Left ventricle myocardium inferior (tissue), 1 donor: Measurements from ENCODE around the gene RGS17. TPM values are rescaled to one million over a fixed set of nuclear protein-coding genes. Genes with fewer than 3 reads are reported as not detected.

Source experiments
- DNase-seq: peaks from one replicate; pipeline ENCODE4 v3.0.0-alpha.2; 2020
- H3K27ac ChIP-seq: fragments of 200-600 bp; replicated peaks from 2 replicates; pipeline ENCODE4 v1.8.0; 2021
- H3K27me3 ChIP-seq: fragments of 200-600 bp; 2 replicates; pipeline ENCODE4 v1.8.0; 2021; ENCODE audit warnings: low read depth
- H3K36me3 ChIP-seq: fragments of 200-600 bp; 2 replicates; pipeline ENCODE4 v1.8.0; 2021
- H3K4me1 ChIP-seq: fragments of 200-600 bp; 2 replicates; pipeline ENCODE4 v1.8.0; 2021
- H3K4me3 ChIP-seq: fragments of 200-600 bp; 2 replicates; pipeline ENCODE4 v1.8.0; 2021; ENCODE audit warnings: mild to moderate bottlenecking, moderate library complexity
- H3K9me3 ChIP-seq: fragments of 200-600 bp; replicated peaks from 2 replicates; pipeline ENCODE4 v1.8.0; 2021
- CTCF ChIP-seq: fragments of 200-600 bp; IDR thresholded peaks from 2 replicates; pipeline ENCODE4 v1.8.0; 2021; ENCODE audit warnings: antibody characterized with exemption, mild to moderate bottlenecking, borderline replicate concordance
- intact Hi-C: fragments of 100-400 bp; cut with micrococcal nuclease; formaldehyde crosslinking; loops from one replicate; pipeline ENCODE4 v1.11.0; 2022
- total RNA-seq: library from RNA; stranded (reverse); fragmentation: NEBNext Ultra II Directional; extraction: Animal tissue kit (Norgen Biotek cat#: 25700); gene quantifications from one replicate; pipeline ENCODE4 v1.2.1, GENCODE V29; 2021
- donor health status: DM: no; HTN: yes; CAD: no; lungs with severe emphysema.

Gene RGS17
- total RNA-seq, 1 donor from 2014 or later = 0.16 TPM

DNA sequence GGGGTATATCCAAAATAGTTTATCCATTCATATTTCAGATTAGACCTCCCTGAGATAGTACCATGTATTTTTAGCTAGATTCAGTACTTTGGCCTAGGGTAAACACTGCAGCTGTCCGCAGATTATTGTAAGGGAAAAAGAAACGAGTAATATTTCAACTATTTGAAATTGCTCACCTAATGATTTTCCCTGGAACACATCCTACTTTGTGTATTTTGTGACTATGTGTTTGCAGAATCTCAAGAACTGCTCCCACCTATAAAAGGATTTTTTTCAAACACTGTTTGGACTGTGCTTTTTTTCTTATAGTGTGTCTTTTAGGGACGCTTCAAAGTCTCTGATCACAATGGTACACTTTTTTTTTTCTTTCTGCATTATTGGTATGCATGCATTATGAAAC, 42.3 kb downstream of the RGS17 start:
- Histone ChIP-seq H3K27ac (no peak overlapping the region), H3K27me3 (no peaks in the 10 kb centered on the region), H3K4me3 (no peak overlapping the region), H3K4me1 (no peaks in the 10 kb centered on the region), H3K36me3 (no peaks in the 10 kb centered on the region), H3K9me3 (no peaks in the 10 kb centered on the region)
- DNase-seq = no peak
- intact Hi-C loops = no loop called here
- TF ChIP-seq CTCF = no peak

GRCh38 chr6:153087436-153087835, 43.6 kb downstream of the RGS17 start:
- no peak for DNase-seq
- Histone ChIP-seq H3K27ac (no peak overlapping the region), H3K9me3 (no peaks in the 10 kb centered on the region), H3K27me3 (no peaks in the 10 kb centered on the region), H3K4me1 (no peaks in the 10 kb centered on the region), H3K4me3 (no peak overlapping the region), H3K36me3 (no peaks in the 10 kb centered on the region)
- no peak for TF ChIP-seq CTCF
- intact Hi-C loops = no loop called here

- no peak overlapping the region for H3K27ac ChIP-seq
- DNase-seq = no peak
- no peaks in the 10 kb centered on the region for H3K4me1 ChIP-seq
- H3K27me3 ChIP-seq = no peaks in the 10 kb centered on the region
- no peaks in the 10 kb centered on the region for H3K36me3 ChIP-seq
- intact Hi-C loops = no loop called here
- TF ChIP-seq CTCF = no peak
- no peaks in the 10 kb centered on the region for H3K9me3 ChIP-seq
- H3K4me3 ChIP-seq = no peak overlapping the region
Observed at GRCh38 chr6:153086225-153086990, 44.7 kb downstream of the RGS17 start.

GRCh38 chr6:153085239-153085638, 45.8 kb downstream of the RGS17 start:
- TF ChIP-seq CTCF = no peak
- no peak for DNase-seq
- Histone ChIP-seq H3K27ac (no peak overlapping the region), H3K4me1 (no peaks in the 10 kb centered on the region), H3K9me3 (no peaks in the 10 kb centered on the region), H3K27me3 (no peaks in the 10 kb centered on the region), H3K4me3 (no peak overlapping the region), H3K36me3 (no peaks in the 10 kb centered on the region)
- intact Hi-C loops = no loop called here

DNA sequence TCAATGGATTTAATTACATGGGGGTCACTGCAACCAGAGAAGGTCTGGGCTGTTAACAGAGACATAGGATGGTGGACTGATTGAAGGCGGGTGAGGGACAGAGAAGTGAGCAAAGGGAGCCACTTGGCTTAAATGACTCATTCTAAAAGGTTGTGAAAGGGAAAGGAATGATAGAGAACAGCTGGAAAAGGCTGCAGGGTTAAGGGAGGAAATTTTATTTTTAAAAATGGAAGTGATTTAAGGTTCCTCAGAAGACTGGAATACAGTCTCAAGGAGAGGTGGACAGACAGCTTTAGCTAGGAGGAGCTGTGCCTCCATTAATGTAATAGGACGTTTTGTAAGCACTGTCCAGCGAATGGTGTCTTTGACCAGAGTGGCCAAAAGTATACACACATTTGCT, 46.7 kb downstream of the RGS17 start:
- DNase-seq = no peak
- intact Hi-C loops = no loop called here
- no peak overlapping the region for H3K27ac ChIP-seq
- H3K36me3 ChIP-seq = no peaks in the 10 kb centered on the region
- H3K27me3 ChIP-seq = no peaks in the 10 kb centered on the region
- H3K9me3 ChIP-seq = no peaks in the 10 kb centered on the region
- H3K4me3 ChIP-seq = no peak overlapping the region
- no peaks in the 10 kb centered on the region for H3K4me1 ChIP-seq
- TF ChIP-seq CTCF = no peak
